ENCODE results near the gene DISP3. TPM values are rescaled to one million over a fixed set of nuclear protein-coding genes. Genes with fewer than 3 reads are reported as not detected.

Gene DISP3
- total RNA-seq, 3 donors from 2014 or later (not counting 1 experiment from before 2014, with no cell fraction given), result 0.24 to 0.68 (median 0.60) TPM

DNA sequence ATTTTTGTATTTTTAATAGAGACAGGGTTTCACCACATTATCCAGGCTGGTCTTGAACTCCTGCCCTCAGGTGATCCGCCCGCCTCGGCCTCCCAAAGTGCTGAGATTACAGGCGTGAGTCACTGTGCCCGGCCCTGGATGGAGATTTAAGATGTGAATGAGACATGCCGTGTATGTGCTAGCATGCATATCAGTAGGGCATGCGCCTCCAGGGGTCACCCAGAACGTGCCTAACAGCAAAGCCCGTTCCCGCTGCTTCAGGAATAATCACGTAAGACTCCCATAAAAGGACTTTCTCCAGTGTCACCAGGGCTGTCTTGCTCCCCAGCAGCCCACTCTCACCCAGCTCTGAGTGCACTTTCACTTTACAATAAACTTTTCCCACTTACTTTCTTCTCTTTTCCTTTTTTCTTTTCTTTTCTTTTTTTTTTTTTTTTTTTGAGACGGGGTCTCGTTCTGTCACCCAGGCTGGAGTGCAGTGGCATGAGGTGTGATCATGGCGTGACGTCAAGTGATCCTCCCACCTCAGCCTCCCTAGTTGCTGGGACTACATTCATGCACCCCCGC lies 46.9 kb upstream of the DISP3 start:
- Mint-ChIP-seq H3K27me3 (ENCODE audit: low read depth in 2 of 2) (peaks cover 0 to 3% of the 10 kb centered on the region in 2 donors), H3K36me3 (no peaks in the 10 kb centered on the region), H3K4me1 (no peaks in the 10 kb centered on the region), H3K4me3 (no peak overlapping the region), H3K9me3 (no peaks in the 10 kb centered on the region), H3K27ac (no peak overlapping the region)
- DNase-seq (no peak), ATAC-seq (no peak)
- Histone ChIP-seq H3K4me1 (ENCODE audit: control insufficient read depth, insufficient read depth, low read length) (no peaks in the 10 kb centered on the region), H3K36me3 (ENCODE audit: control insufficient read depth, insufficient read depth, low read length) (no peaks in the 10 kb centered on the region), H3K27me3 (ENCODE audit: control insufficient read depth, insufficient read depth, low read length) (no peaks in the 10 kb centered on the region), H3K9me3 (ENCODE audit: control insufficient read depth, insufficient read depth, low read length) (no peaks in the 10 kb centered on the region), H3K27ac (ENCODE audit: low read length) (no peak overlapping the region), H3K4me3 (ENCODE audit: low read length) (no peak overlapping the region)
- intact Hi-C loops (cut with micrococcal nuclease), result no loop called here
- 93% methylated on average over 15 of the region's 16 CpGs for WGBS (ENCODE audit: insufficient coverage)
- TF ChIP-seq CTCF (IDR thresholded peaks at IDR 0.05), result no peak

- ATAC-seq (no peak), DNase-seq (no peak)
- H3K27ac Mint-ChIP-seq, result no peak overlapping the region
- no peaks in the 10 kb centered on the region for H3K36me3 Mint-ChIP-seq
- H3K9me3 Mint-ChIP-seq, result no peaks in the 10 kb centered on the region
- H3K4me3 ChIP-seq (ENCODE audit: low read length), result no peak overlapping the region
- 89% methylated on average over 4 of the region's 4 CpGs for WGBS (ENCODE audit: insufficient coverage)
- H3K27me3 Mint-ChIP-seq (ENCODE audit: low read depth in 2 of 2), result peaks cover 0 to 3% of the 10 kb centered on the region in 2 donors
- H3K27me3 ChIP-seq (ENCODE audit: control insufficient read depth, insufficient read depth, low read length), result no peaks in the 10 kb centered on the region
- H3K4me3 Mint-ChIP-seq, result no peak overlapping the region
- H3K9me3 ChIP-seq (ENCODE audit: control insufficient read depth, insufficient read depth, low read length), result no peaks in the 10 kb centered on the region
- no peak for TF ChIP-seq CTCF (IDR thresholded peaks at IDR 0.05)
- H3K36me3 ChIP-seq (ENCODE audit: control insufficient read depth, insufficient read depth, low read length), result no peaks in the 10 kb centered on the region
- H3K4me1 ChIP-seq (ENCODE audit: control insufficient read depth, insufficient read depth, low read length), result no peaks in the 10 kb centered on the region
- H3K4me1 Mint-ChIP-seq, result no peaks in the 10 kb centered on the region
- intact Hi-C loops (cut with micrococcal nuclease), result no loop called here
- no peak overlapping the region for H3K27ac ChIP-seq (ENCODE audit: low read length)
Measured at GRCh38 chr1:11432526-11432925, 46.4 kb upstream of the DISP3 start.

DNA sequence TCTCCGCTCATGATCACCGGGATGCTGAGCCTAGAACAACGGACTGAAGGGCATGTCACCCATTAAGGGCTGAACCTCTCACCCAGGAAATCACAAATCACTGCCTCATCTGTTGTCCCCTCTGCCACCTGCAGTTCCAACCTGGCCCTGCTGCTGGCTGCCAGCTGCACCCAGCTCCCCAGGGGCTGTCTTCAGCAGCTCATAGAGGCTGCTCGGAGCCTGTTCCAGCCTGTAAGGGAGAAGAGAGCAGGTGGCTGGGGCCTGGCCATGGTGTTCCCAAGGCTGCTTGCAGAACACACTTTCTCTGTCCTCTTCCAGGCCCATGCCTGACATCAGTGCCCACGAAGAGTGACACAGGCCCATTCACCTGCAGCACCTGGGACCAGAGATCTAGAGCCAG lies 44.5 kb upstream of the DISP3 start:
- WGBS (ENCODE audit: insufficient coverage), result 59% methylated on average over 5 of the region's 5 CpGs
- no peak for ATAC-seq
- Histone ChIP-seq H3K36me3 (ENCODE audit: control insufficient read depth, insufficient read depth, low read length) (no peaks in the 10 kb centered on the region), H3K9me3 (ENCODE audit: control insufficient read depth, insufficient read depth, low read length) (no peaks in the 10 kb centered on the region), H3K27me3 (ENCODE audit: control insufficient read depth, insufficient read depth, low read length) (no peaks in the 10 kb centered on the region), H3K27ac (ENCODE audit: low read length) (no peak overlapping the region), H3K4me1 (ENCODE audit: control insufficient read depth, insufficient read depth, low read length) (no peaks in the 10 kb centered on the region), H3K4me3 (ENCODE audit: low read length) (no peak overlapping the region)
- Mint-ChIP-seq H3K27me3 (ENCODE audit: low read depth in 2 of 2) (peaks cover 0 to 3% of the 10 kb centered on the region in 2 donors), H3K4me1 (no peaks in the 10 kb centered on the region), H3K36me3 (no peaks in the 10 kb centered on the region), H3K4me3 (no peak overlapping the region), H3K9me3 (no peaks in the 10 kb centered on the region), H3K27ac (no peak overlapping the region)
- no peak for TF ChIP-seq CTCF (IDR thresholded peaks at IDR 0.05)
- intact Hi-C loops (cut with micrococcal nuclease), result no loop called here
- no peak for DNase-seq

DNA sequence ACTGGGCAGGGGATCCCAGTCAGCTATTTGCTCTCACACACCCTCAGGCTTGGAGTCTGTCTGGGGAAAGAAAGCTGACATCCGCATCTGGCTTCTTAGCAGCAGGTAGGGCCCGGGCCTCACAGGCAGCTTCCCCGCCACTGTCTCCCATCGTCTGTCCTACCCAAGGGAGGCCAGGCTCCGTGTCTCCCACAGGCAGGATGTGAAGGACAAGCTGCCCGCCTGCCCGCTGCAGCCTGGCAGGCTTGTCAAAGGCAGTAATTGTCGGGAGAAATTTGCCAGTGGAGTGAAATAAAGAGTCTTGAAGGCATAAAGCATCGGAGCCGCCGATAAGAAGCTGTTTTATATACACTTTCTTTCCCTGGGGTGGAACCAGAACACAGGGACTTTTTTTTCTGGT lies 44.0 kb upstream of the DISP3 start:
- Mint-ChIP-seq H3K9me3 (no peaks in the 10 kb centered on the region), H3K36me3 (no peaks in the 10 kb centered on the region), H3K27ac (no peak overlapping the region), H3K4me3 (no peak overlapping the region), H3K27me3 (ENCODE audit: low read depth in 2 of 2) (peaks cover 0 to 5% of the 10 kb centered on the region in 2 donors), H3K4me1 (no peaks in the 10 kb centered on the region)
- 89% methylated on average over 11 of the region's 11 CpGs for WGBS (ENCODE audit: insufficient coverage)
- no peaks in the 10 kb centered on the region for H3K27me3 ChIP-seq (ENCODE audit: control insufficient read depth, insufficient read depth, low read length)
- intact Hi-C loops (cut with micrococcal nuclease), result no loop called here
- H3K36me3 ChIP-seq (ENCODE audit: control insufficient read depth, insufficient read depth, low read length), result no peaks in the 10 kb centered on the region
- H3K4me3 ChIP-seq (ENCODE audit: low read length), result no peak overlapping the region
- no peaks in the 10 kb centered on the region for H3K9me3 ChIP-seq (ENCODE audit: control insufficient read depth, insufficient read depth, low read length)
- no peak overlapping the region for H3K27ac ChIP-seq (ENCODE audit: low read length)
- DNase-seq (no peak), ATAC-seq (no peak)
- no peaks in the 10 kb centered on the region for H3K4me1 ChIP-seq (ENCODE audit: control insufficient read depth, insufficient read depth, low read length)
- no peak for TF ChIP-seq CTCF (IDR thresholded peaks at IDR 0.05)

Measured in natural killer cell (primary cell).